Measurements from ENCODE around the gene TWNK.

TWNK gene

GRCh38 chr10:100995181-100995580 lies 7.8 kb downstream of the TWNK start:
- H3K27ac ChIP-seq (ENCODE audit: low read length), result no peak overlapping the region
- H2AFZ ChIP-seq (ENCODE audit: low read depth, low read length), result no peak overlapping the region
- H3K27me3 ChIP-seq (ENCODE audit: insufficient read depth, low read length, poor library complexity), result no peaks in the 10 kb centered on the region
- ATAC-seq (ENCODE audit: insufficient read depth, low read depth) (no peak), DNase-seq (no peak)
- H3K79me2 ChIP-seq (ENCODE audit: insufficient read depth, low read length), result peaks cover 8% of the 10 kb centered on the region
- H3K9me3 ChIP-seq (ENCODE audit: insufficient read depth, low read length, severe bottlenecking), result no peaks in the 10 kb centered on the region
- H3K4me1 ChIP-seq (ENCODE audit: insufficient read depth, low read length), result peaks cover 45% of the 10 kb centered on the region
- peaks cover 8% of the 10 kb centered on the region for H4K20me1 ChIP-seq (ENCODE audit: insufficient read depth, low read length)
- H3K4me2 ChIP-seq (ENCODE audit: insufficient read depth, low read length), result no peak overlapping the region
- TF ChIP-seq CTCF (IDR thresholded peaks at IDR 0.05; ENCODE audit: borderline replicate concordance, extremely low read depth, low read length, poor library complexity, severe bottlenecking), result no peak
- no peak for TF ChIP-seq EZH2 (IDR thresholded peaks at IDR 0.05; ENCODE audit: borderline replicate concordance, low read depth, low read length, severe bottlenecking)
- no peak overlapping the region for H3K9ac ChIP-seq (ENCODE audit: low read depth, low read length)
- H3K36me3 ChIP-seq (ENCODE audit: insufficient read depth, low read length), result peaks cover 34% of the 10 kb centered on the region
- H3K4me3 ChIP-seq (ENCODE audit: low read depth in 1 of 2, low read length in 2 of 2), result no peak overlapping the region

GRCh38 chr10:100996678-100997359 lies 9.5 kb downstream of the TWNK start:
- no peaks in the 10 kb centered on the region for H3K27me3 ChIP-seq (ENCODE audit: insufficient read depth, low read length, poor library complexity)
- no peaks in the 10 kb centered on the region for H3K9me3 ChIP-seq (ENCODE audit: insufficient read depth, low read length, severe bottlenecking)
- H3K4me3 ChIP-seq (ENCODE audit: low read depth in 1 of 2, low read length in 2 of 2), result peak overlapping the region; percentile 53 to 93
- peaks cover 37% of the 10 kb centered on the region for H3K4me1 ChIP-seq (ENCODE audit: insufficient read depth, low read length)
- no peak for TF ChIP-seq EZH2 (IDR thresholded peaks at IDR 0.05; ENCODE audit: borderline replicate concordance, low read depth, low read length, severe bottlenecking)
- TF ChIP-seq CTCF (IDR thresholded peaks at IDR 0.05; ENCODE audit: borderline replicate concordance, extremely low read depth, low read length, poor library complexity, severe bottlenecking), result no peak
- H2AFZ ChIP-seq (ENCODE audit: low read depth, low read length), result peak overlapping the region; percentile 92
- peaks cover 20% of the 10 kb centered on the region for H3K36me3 ChIP-seq (ENCODE audit: insufficient read depth, low read length)
- no peaks in the 10 kb centered on the region; the same call in 1 of the 2 replicates for H3K79me2 ChIP-seq (ENCODE audit: insufficient read depth, low read length)
- peak; percentile 56 for DNase-seq
- H3K27ac ChIP-seq (ENCODE audit: low read length), result peak overlapping the region; percentile 83
- peak overlapping the region; percentile 83 for H3K9ac ChIP-seq (ENCODE audit: low read depth, low read length)
- peak; percentile 41 for ATAC-seq (ENCODE audit: insufficient read depth, low read depth)
- H4K20me1 ChIP-seq (ENCODE audit: insufficient read depth, low read length), result no peaks in the 10 kb centered on the region; the same call in 1 of the 2 replicates
- H3K4me2 ChIP-seq (ENCODE audit: insufficient read depth, low read length), result peak overlapping the region; percentile 98

- Histone ChIP-seq H3K4me1 (ENCODE audit: insufficient read depth, low read length) (peaks cover 37% of the 10 kb centered on the region), H3K9me3 (ENCODE audit: insufficient read depth, low read length, severe bottlenecking) (no peaks in the 10 kb centered on the region), H3K27me3 (ENCODE audit: insufficient read depth, low read length, poor library complexity) (no peaks in the 10 kb centered on the region), H3K4me3 (ENCODE audit: low read depth in 1 of 2, low read length in 2 of 2) (peak overlapping the region; percentile 53 to 93), H3K36me3 (ENCODE audit: insufficient read depth, low read length) (peaks cover 22% of the 10 kb centered on the region), H3K9ac (ENCODE audit: low read depth, low read length) (peak overlapping the region; percentile 83), H3K27ac (ENCODE audit: low read length) (peak overlapping the region; percentile 83), H4K20me1 (ENCODE audit: insufficient read depth, low read length) (no peaks in the 10 kb centered on the region; the same call in 1 of the 2 replicates), H2AFZ (ENCODE audit: low read depth, low read length) (peak overlapping the region; percentile 92), H3K4me2 (ENCODE audit: insufficient read depth, low read length) (peak overlapping the region; percentile 98), H3K79me2 (ENCODE audit: insufficient read depth, low read length) (no peaks in the 10 kb centered on the region; the same call in 1 of the 2 replicates)
- TF ChIP-seq CTCF (IDR thresholded peaks at IDR 0.05; ENCODE audit: borderline replicate concordance, extremely low read depth, low read length, poor library complexity, severe bottlenecking) (peak; percentile 94), EZH2 (IDR thresholded peaks at IDR 0.05; ENCODE audit: borderline replicate concordance, low read depth, low read length, severe bottlenecking) (no peak)
- DNase-seq (peak; percentile 70), ATAC-seq (ENCODE audit: insufficient read depth, low read depth) (peak; percentile 61)
Measured at GRCh38 chr10:100997360-100998182, 10.2 kb downstream of the TWNK start.

Data from DND-41 (cell line).